RWPE2 (cell line): ENCODE measurements around the gene EPM2A.

Source experiments
- ATAC-seq: fragments of 200-7000 bp; cut with Tn5 transposase; 3 replicates; pipeline ENCODE4 v1.9.1; 2021; ENCODE audit warnings: low read depth
- DNase-seq: peaks from one replicate; pipeline ENCODE4 v3.0.0-alpha.2; 2020; ENCODE audit warnings: low spot score
- H3K27ac ChIP-seq: fragments of 450-650 bp; 2 replicates; pipeline ENCODE4 v1.5.1; 2017; ENCODE audit warnings: mild to moderate bottlenecking; ENCODE audit not compliant: poor library complexity, severe bottlenecking
- H3K27me3 ChIP-seq: fragments of 250-450 bp; sonication (Bioruptor Pico); 2 replicates; pipeline ENCODE4 v1.5.1; 2021; ENCODE audit warnings: mild to moderate bottlenecking, moderate library complexity; ENCODE audit not compliant: insufficient read depth, poor library complexity, severe bottlenecking
- H3K36me3 ChIP-seq: fragments of 250-450 bp; sonication (Bioruptor Pico); 2 replicates; pipeline ENCODE4 v1.5.1; 2020; ENCODE audit warnings: low read depth, mild to moderate bottlenecking, moderate library complexity
- H3K4me1 ChIP-seq: fragments of 250-450 bp; sonication (Bioruptor Pico); 2 replicates; pipeline ENCODE4 v1.5.1; 2021; ENCODE audit warnings: mild to moderate bottlenecking, moderate library complexity; ENCODE audit not compliant: insufficient read depth, poor library complexity, severe bottlenecking
- H3K4me3 ChIP-seq: fragments of 250-450 bp; sonication (Bioruptor Pico); 2 replicates; pipeline ENCODE4 v1.5.1; 2021; ENCODE audit warnings: mild to moderate bottlenecking, moderate library complexity; ENCODE audit not compliant: severe bottlenecking
- H3K9me3 ChIP-seq: fragments of 250-450 bp; sonication (Bioruptor Pico); 2 replicates; pipeline ENCODE4 v1.5.1; 2021; ENCODE audit warnings: mild to moderate bottlenecking, moderate library complexity; ENCODE audit not compliant: severe bottlenecking
- TF ChIP-seq, protein P1 (sequence below): fragments of 450-650 bp; IDR thresholded peaks from one replicate; pipeline ENCODE4 v1.5.1; 2017; ENCODE audit warnings: mild to moderate bottlenecking, moderate library complexity; ENCODE audit not compliant: poor library complexity, severe bottlenecking

EPM2A gene

DNA sequence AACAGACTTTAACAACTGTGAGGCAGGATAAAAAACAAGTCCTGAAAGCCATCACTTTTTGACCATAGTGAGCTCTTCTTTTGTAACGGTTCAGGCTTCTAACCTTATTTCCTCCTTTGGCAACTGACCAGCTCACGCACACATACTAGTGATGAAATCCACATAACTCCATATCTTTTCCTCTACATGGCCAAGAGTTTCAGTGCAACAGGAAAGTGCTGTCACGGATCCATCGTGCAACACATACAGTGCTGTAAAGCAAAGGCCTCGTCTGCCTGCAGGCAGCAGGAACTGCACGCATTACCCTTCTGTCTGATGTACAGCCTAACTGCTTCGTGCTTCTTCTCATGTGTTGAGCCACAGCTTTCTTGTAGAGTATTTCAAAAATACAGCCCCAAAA lies 108.5 kb downstream of the EPM2A start:
- Histone ChIP-seq H3K27me3 (no peaks in the 10 kb centered on the region), H3K4me3 (no peak overlapping the region), H3K9me3 (no peaks in the 10 kb centered on the region), H3K27ac (no peak overlapping the region), H3K36me3 (no peaks in the 10 kb centered on the region), H3K4me1 (no peaks in the 10 kb centered on the region)
- ATAC-seq, result no peak
- no peak for DNase-seq
- TF ChIP-seq, protein P1, sequence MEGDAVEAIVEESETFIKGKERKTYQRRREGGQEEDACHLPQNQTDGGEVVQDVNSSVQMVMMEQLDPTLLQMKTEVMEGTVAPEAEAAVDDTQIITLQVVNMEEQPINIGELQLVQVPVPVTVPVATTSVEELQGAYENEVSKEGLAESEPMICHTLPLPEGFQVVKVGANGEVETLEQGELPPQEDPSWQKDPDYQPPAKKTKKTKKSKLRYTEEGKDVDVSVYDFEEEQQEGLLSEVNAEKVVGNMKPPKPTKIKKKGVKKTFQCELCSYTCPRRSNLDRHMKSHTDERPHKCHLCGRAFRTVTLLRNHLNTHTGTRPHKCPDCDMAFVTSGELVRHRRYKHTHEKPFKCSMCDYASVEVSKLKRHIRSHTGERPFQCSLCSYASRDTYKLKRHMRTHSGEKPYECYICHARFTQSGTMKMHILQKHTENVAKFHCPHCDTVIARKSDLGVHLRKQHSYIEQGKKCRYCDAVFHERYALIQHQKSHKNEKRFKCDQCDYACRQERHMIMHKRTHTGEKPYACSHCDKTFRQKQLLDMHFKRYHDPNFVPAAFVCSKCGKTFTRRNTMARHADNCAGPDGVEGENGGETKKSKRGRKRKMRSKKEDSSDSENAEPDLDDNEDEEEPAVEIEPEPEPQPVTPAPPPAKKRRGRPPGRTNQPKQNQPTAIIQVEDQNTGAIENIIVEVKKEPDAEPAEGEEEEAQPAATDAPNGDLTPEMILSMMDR, result no peak

DNA sequence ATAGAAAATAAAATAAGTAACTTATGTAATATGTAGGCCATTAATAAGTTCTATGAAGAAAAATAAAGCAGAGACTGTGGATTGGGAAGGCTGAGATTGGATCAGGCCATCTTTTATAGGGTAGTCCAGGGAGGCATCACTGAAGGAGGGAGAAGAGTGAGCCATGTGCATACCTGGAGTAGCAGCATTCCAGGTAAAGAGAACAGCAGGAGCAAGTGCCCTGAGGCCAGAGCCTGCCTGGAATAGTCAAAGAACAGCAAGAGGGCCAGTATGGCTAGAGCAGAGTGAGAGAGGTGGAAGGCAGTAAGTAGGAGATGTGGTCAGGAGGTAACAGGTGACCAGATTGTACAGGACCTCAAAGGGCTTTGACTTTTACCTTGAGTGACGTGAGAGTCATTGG lies 112.1 kb downstream of the EPM2A start:
- TF ChIP-seq, protein P1, result no peak
- DNase-seq (no peak), ATAC-seq (no peak)
- Histone ChIP-seq H3K27ac (no peak overlapping the region), H3K36me3 (no peaks in the 10 kb centered on the region), H3K4me3 (no peak overlapping the region), H3K27me3 (no peaks in the 10 kb centered on the region), H3K9me3 (no peaks in the 10 kb centered on the region), H3K4me1 (no peaks in the 10 kb centered on the region)

DNA sequence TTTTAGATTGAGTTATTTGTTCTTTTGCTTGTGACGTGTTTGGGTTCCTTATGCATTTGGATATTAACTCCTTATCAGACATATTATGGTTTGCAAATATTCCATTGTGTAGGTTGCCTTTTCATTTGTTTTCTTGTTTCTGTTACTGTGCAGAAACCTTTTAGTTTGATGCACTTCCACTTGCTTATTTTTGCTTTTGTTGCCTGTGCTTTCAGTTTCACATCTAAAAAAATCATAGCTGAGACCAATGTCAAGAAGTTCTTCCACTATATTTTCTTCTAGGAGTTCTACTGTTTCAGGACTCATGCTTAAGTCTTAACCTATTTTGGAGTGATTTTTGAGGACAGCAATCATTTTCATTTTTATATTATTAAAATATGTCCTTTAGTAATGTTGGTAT lies 113.5 kb downstream of the EPM2A start:
- H3K9me3 ChIP-seq, result no peaks in the 10 kb centered on the region
- DNase-seq (no peak), ATAC-seq (no peak)
- H3K27me3 ChIP-seq, result no peaks in the 10 kb centered on the region
- TF ChIP-seq, protein P1, result no peak
- no peaks in the 10 kb centered on the region for H3K36me3 ChIP-seq
- no peak overlapping the region for H3K27ac ChIP-seq
- H3K4me1 ChIP-seq, result no peaks in the 10 kb centered on the region
- no peak overlapping the region for H3K4me3 ChIP-seq

DNA sequence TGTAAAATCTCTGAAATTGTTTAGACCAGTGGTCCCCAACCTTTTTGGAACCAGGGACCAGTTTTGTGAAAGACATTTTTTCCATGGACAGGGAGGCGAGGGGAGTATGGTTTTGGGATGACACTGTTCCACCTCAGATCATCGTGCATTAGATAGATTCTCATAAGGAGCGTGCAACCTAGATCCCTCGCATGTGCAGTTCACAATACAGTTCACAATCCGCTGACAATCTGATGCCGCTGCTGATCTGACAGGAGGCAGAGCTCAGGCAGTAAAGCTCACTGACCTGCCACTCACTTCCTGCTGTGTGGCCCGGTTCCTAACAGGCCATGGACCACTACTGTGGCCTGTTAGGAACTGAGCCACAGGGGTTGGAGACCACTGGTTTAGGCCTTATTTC lies 115.2 kb downstream of the EPM2A start:
- no peaks in the 10 kb centered on the region for H3K36me3 ChIP-seq
- H3K4me3 ChIP-seq, result no peak overlapping the region
- H3K9me3 ChIP-seq, result no peaks in the 10 kb centered on the region
- TF ChIP-seq, protein P1, result no peak
- H3K27me3 ChIP-seq, result no peaks in the 10 kb centered on the region
- ATAC-seq (no peak), DNase-seq (no peak)
- H3K27ac ChIP-seq, result no peak overlapping the region
- no peaks in the 10 kb centered on the region for H3K4me1 ChIP-seq

DNA sequence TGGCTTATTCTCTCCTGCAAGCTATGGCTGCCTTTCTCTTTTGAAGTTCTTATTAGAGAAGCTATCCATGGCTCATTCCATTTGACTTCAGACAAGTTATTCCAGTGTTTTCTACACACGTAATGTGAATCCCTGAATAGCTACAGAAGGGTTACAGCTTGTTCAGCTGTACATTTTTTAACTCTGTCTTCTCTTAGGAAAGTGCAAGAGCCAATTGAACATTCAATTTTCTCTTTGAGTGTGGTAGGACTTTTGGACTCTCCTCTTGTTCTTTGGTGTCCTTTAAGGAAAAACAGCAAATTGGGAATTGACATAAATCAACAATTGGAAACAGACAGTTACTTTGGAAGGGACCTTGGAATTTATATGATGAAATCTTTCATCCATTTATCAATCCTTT lies 125.8 kb downstream of the EPM2A start:
- Histone ChIP-seq H3K27ac (no peak overlapping the region), H3K4me3 (no peak overlapping the region), H3K4me1 (no peaks in the 10 kb centered on the region), H3K36me3 (no peaks in the 10 kb centered on the region), H3K9me3 (no peaks in the 10 kb centered on the region), H3K27me3 (no peaks in the 10 kb centered on the region)
- TF ChIP-seq, protein P1, result no peak
- DNase-seq (no peak), ATAC-seq (no peak)
